ENCODE results near the gene DRAM1. TPM values are rescaled to one million over a fixed set of nuclear protein-coding genes. Genes with fewer than 3 reads are reported as not detected.

Gene DRAM1
- total and polyA plus RNA-seq, 9 of the 15 experiments (the other 6 are each of a cell fraction or from before 2014, with no cell fraction given): 1.4 to 4.3 (median 2.7) TPM

- no peak for TF ChIP-seq ZNF76 (CRISPR knock-in tag; IDR thresholded peaks at IDR 0.05; ENCODE audit: borderline replicate concordance)
- peak; percentile 81 for TF ChIP-seq CXXC5 (CRISPR knock-in tag; IDR thresholded peaks at IDR 0.05)
- TF ChIP-seq, protein P1, sequence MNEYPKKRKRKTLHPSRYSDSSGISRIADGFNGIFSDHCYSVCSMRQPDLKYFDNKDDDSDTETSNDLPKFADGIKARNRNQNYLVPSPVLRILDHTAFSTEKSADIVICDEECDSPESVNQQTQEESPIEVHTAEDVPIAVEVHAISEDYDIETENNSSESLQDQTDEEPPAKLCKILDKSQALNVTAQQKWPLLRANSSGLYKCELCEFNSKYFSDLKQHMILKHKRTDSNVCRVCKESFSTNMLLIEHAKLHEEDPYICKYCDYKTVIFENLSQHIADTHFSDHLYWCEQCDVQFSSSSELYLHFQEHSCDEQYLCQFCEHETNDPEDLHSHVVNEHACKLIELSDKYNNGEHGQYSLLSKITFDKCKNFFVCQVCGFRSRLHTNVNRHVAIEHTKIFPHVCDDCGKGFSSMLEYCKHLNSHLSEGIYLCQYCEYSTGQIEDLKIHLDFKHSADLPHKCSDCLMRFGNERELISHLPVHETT (CRISPR knock-in tag; conservative IDR thresholded peaks at IDR 0.05 in 1 of 2, IDR thresholded peaks at IDR 0.05 in 1 of 2): peak in 1 of 2 experiments; percentile 93; a peak in 2 of 4 replicates
- TF ChIP-seq, protein P2, sequence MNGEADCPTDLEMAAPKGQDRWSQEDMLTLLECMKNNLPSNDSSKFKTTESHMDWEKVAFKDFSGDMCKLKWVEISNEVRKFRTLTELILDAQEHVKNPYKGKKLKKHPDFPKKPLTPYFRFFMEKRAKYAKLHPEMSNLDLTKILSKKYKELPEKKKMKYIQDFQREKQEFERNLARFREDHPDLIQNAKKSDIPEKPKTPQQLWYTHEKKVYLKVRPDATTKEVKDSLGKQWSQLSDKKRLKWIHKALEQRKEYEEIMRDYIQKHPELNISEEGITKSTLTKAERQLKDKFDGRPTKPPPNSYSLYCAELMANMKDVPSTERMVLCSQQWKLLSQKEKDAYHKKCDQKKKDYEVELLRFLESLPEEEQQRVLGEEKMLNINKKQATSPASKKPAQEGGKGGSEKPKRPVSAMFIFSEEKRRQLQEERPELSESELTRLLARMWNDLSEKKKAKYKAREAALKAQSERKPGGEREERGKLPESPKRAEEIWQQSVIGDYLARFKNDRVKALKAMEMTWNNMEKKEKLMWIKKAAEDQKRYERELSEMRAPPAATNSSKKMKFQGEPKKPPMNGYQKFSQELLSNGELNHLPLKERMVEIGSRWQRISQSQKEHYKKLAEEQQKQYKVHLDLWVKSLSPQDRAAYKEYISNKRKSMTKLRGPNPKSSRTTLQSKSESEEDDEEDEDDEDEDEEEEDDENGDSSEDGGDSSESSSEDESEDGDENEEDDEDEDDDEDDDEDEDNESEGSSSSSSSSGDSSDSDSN (IDR thresholded peaks at IDR 0.05; ENCODE audit: borderline replicate concordance in 1 of 2, low read depth in 2 of 2, low read length in 2 of 2): peak; percentile 41 to 77; a peak in 2 of 4 replicates
- TF ChIP-seq KLF16 (IDR thresholded peaks at IDR 0.05): peak; percentile 59; the same call in 1 of the 2 replicates
- TF ChIP-seq RUNX1 (IDR thresholded peaks at IDR 0.05; ENCODE audit: low read depth): no peak
- TF ChIP-seq ZBTB8A (IDR thresholded peaks at IDR 0.05; ENCODE audit: partially characterized antibody): no peak
- TF ChIP-seq PTRF (tag; IDR thresholded peaks at IDR 0.05): no peak
- no peak for TF ChIP-seq ELF2 (CRISPR knock-in tag; IDR thresholded peaks at IDR 0.05)
- no peak for TF ChIP-seq SAFB2 (IDR thresholded peaks at IDR 0.05; ENCODE audit: borderline replicate concordance, low read depth, low read length, severe bottlenecking)
- TF ChIP-seq HSF4 (CRISPR knock-in tag; IDR thresholded peaks at IDR 0.05; ENCODE audit: borderline replicate concordance): no peak
- TF ChIP-seq AFF1 (IDR thresholded peaks at IDR 0.05; ENCODE audit: low read depth in 1 of 2, partially characterized antibody in 2 of 2): no peak
- TF ChIP-seq, protein P3, sequence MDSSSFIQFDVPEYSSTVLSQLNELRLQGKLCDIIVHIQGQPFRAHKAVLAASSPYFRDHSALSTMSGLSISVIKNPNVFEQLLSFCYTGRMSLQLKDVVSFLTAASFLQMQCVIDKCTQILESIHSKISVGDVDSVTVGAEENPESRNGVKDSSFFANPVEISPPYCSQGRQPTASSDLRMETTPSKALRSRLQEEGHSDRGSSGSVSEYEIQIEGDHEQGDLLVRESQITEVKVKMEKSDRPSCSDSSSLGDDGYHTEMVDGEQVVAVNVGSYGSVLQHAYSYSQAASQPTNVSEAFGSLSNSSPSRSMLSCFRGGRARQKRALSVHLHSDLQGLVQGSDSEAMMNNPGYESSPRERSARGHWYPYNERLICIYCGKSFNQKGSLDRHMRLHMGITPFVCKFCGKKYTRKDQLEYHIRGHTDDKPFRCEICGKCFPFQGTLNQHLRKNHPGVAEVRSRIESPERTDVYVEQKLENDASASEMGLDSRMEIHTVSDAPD (CRISPR knock-in tag; IDR thresholded peaks at IDR 0.05): no peak
- TF ChIP-seq SMARCC2 (IDR thresholded peaks at IDR 0.05; ENCODE audit: low read depth): no peak
- peak; percentile 48 for TF ChIP-seq TAF1 (IDR thresholded peaks at IDR 0.05; ENCODE audit: control insufficient read depth, extremely low read depth, insufficient read depth, low read length, severe bottlenecking)
- no peak for TF ChIP-seq SLC30A9 (CRISPR knock-in tag; IDR thresholded peaks at IDR 0.05)
These were observed 46.7 kb upstream of the DRAM1 start, which contains the start of gene GNPTAB (continued) for GRCh38 chr12:101830367-101831325.

All from K562 (cell line).